Activated CD4-positive, CD25-positive, alpha-beta regulatory T cell (primary cell): ENCODE results near the gene AKT2.
"Not testable (repeated sequence)": the region's sequence is repeated elsewhere in the genome, so short reads cannot be mapped to it uniquely, and the experiment has no call there.

Source experiments
- DNase-seq, 4 experiments: peaks; one replicate each; lab custom pipeline; 2025; lab: John Stamatoyannopoulos, UW

AKT2 gene

DNA sequence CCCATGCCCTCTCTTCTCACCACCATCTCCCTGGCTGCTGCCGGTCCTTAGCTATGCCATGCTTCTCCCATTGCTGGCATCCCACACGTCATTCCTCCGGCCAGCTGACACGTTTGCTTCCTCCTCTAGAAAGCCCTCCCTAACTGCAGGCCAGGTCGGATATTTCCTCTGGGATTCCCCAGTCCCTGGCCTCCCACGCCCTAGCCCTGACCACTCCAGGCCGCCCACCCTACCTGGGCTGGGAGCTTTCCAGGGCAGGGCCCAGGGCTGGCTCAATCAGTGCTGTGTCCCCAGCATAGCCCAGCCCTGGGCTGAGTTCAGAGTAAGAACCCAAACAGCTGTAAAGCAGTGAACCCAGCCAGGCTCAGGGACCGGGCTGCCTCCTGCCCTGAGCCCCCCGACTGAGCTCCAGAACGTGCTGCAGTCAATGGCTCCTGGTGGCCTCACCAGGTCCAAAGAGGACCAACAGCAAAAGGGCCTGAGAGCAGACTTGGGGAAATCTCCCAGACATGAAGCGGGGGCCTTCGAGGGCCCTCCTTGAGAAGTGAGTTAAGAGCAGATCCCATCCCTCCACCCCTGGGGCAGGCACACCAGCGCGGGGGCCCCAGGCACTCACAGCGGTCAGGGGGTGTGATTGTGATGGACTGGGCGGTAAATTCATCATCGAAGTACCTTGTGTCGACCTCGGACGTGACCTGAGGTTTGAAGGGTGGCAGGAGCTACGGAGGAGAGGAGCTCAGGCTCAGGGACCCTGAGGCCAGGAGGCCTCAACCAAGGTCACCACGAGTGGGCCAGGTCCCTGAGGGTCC lies 50.5 kb downstream of the AKT2 start:
- DNase-seq, result no peak

DNA sequence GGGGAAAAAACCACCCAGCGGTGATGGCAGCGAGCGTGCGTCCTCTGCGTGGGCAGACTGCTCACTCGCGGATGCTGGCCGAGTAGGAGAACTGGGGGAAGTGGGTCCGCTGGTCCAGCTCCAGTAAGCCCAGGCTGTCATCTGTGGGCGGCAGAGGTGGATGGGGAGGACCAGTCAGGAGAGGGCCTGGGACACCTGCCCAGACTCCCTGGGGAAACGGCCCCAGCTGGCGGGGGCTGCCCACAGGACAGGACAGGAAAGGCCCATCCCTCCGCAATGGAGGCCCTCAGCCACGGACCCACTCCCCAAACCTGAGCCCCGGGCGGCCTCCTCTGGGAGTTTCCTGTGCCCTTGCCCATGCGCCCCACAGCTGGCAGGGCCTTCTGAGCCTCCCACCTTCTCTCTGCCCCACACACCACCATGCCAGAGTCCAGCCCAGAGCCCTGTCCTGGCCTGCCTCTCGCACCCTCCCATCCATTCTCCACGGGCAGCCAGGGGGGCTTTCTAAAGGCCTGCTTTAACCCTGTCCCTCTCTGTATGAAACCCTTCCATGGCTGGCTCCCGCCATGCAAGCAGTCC lies 51.2 kb downstream of the AKT2 start:
- no peak for DNase-seq

DNA sequence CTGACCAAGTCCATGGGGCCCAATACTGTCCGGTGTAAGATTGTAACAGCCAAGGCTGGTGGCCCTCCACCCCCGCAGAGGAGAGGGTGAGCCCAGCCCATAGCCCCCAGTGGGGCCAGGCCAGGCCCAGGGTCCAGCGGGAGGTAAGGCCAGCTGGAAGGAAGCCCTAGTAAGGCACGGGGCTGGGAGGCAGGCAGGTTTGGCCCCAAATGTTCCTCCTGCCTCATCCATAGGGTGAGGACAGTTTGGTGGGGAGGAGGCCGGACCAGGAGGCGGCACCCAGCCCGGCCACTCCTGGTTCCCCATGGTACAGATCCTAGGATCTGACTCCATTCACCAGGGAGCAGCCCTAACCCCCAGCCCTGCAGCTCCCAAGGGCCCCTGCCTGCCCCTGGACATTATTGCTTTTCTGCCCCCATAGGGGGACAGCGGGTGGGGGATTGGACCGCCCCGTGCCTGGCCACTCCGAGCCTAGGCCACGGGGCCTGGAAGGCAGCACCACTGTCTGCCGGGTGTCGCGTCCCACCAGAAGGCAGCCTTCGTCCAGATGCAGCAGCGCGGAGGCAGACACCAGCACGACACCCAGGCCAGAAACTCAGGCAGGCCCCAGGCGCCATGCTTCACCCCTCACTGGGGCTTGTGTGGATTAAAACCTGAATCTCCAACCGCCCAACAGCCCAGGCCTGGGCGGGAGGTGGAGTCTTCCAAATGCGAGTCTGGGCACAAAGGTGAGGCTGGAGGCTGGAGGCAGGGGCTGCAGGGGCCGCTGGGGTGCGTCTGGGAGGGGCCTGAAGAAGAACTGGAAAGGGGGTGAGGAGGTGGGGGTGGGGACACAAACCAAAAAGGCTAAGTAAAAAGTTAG lies 52.0 kb downstream of the AKT2 start:
- no peak for DNase-seq

DNA sequence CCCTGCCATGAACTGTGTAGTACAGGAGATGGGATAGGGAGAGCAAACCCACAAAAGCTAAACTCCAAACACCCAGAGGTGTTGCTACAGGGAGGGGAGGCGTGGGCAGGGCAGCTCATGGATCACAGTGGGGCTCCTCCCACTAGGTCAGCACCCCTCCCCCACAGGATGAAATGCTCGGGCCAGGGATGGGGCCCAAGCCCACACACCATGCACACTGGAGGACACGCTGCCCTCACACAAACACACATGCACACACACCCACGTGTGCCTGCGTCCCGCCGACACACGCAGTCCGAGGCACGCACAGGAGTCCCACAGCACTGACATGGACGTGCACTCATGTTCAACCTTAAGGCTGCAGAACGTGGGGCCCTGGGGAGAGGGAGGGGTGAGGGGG lies 52.7 kb downstream of the AKT2 start:
- no peak for DNase-seq

DNA sequence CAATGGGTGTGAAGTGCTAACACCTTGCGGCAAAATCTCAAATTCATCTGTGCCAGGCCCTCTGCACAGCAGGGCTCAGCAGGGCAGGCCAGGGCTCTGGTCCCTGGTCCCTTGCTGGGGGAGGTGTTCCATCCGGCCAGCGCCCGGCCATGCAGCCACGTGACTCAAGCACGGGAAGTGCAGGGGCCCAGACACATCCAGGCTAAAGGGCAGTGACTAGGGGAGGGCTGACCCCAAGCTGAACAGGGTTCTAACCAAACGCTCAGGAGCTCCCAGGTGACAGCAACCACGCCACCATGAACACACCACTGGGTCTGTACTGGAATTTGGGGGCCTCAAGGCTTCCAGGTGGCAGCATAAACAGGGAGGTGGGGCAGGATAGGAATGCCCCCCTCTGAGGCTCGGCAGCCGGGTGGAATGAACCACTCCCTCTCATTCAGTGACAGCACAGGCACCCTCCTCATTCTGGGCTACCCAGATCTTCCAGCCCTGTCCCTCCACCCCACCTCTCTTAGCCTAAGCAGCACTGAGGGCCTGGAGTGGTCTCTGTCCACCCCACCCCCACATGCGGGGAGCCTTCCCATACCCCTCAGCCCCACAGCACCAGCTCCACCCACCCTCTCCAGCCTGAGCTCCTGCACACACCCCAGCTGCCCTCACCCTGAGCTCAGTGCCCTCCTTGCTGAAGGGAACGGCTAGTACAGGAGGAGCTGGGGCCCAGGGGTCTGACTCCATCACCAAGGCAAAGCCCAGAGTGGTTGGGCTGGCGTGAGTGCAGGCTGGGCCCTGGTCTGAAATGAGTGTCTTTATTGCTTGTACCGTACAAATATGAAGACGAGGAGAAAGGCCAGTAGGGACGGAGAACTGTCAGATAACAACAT lies 53.4 kb downstream of the AKT2 start:
- no peak for DNase-seq

DNA sequence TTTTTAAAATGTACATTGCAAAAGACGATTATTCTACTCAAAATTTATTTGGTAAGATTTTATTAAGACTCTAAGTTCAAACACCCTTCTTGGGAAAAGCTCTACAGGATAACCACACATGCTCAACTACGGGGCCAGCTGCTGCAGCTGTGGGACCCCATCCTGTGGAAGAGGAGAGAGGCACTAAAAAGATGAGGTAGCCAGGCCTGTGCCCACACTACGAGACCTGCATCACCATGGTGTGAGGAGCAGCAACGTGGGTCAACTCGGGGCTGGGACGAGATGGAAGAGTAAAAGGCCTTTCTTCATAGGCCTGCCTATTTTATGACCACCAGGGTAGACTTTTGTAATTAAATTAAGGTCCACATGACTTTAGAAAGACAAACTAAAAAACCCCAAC lies 54.1 kb downstream of the AKT2 start:
- no peak for DNase-seq

DNA sequence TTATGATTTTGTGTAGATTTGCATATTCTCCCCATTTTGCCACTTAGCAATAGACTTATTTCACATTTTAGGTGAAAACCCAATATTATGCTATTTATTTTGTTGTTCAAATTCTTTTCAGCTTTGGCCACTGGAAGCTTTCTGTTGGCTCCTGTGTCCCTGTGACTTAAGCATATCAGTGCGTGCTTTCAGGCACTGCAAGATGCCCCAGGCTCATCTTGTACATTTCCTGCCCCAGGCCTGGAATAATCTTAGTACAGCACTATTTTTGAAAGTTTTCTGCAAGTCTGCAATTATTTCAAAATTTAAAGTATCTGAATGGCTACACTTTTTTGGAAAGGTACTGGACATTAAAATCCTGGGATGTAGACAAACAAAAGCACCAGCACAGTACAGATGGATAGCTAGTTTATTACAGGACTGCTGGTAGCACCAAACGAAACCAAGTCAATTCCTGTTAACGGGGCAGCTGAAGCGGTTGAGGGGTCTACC lies 55.2 kb downstream of the AKT2 start:
- DNase-seq, result no peak

DNA sequence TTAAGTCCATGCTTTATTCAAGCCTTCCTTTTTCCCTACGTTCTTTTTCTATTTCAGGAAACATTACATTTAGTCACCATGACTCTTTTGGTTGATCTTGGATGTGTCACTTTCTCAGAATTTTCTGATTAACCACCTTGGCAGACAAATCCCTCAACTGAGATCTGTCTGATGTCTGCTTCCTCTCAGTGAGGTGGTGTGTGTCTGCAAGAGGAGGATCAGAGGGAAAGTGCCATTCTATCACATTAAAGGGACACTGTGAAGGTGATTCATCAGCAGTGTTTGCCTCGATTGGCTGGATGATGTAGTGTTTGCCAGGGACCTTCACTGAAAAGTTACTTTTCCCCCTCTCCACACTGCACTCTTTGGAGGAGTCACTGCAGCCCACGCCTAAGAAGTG lies 55.7 kb downstream of the AKT2 start:
- DNase-seq, result no peak

DNA sequence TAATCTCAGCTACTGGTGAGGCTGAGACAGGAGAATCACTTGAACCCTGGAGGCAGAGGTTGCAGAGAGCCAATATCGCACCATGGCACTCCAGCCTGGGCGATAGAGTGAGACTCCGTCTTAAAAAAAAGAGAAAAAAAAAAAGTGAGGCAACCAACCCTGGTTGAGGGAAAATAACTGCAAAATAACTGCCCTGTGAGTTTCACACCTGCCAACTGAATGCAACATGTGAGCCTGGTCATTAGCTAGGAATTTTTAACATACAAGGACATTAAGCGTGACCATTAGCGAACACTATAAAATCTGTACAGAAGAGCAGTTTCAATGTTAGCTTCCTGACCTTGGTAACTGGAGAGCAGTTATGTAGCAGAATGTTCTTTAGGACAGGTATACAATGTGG lies 56.3 kb downstream of the AKT2 start:
- DNase-seq, result no peak

DNA sequence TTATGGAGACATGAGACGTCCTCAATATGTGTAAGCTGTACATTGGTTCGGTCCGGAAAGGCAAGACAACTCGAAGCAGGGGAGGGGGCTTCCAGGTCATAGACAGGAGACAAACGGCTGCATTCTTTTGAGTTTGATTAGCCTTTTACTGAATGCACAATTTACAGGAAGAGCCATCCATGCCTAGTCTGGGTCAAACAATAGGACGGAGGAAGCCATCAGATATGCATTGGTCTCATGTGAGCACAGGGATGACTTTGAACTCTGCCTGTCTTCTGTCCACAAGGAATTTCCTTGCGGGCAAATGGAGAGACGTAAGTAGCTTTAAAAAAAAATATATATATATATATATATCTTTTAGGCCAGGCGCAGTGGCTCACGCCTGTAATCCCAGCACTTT lies 56.8 kb downstream of the AKT2 start:
- DNase-seq, result no peak

DNA sequence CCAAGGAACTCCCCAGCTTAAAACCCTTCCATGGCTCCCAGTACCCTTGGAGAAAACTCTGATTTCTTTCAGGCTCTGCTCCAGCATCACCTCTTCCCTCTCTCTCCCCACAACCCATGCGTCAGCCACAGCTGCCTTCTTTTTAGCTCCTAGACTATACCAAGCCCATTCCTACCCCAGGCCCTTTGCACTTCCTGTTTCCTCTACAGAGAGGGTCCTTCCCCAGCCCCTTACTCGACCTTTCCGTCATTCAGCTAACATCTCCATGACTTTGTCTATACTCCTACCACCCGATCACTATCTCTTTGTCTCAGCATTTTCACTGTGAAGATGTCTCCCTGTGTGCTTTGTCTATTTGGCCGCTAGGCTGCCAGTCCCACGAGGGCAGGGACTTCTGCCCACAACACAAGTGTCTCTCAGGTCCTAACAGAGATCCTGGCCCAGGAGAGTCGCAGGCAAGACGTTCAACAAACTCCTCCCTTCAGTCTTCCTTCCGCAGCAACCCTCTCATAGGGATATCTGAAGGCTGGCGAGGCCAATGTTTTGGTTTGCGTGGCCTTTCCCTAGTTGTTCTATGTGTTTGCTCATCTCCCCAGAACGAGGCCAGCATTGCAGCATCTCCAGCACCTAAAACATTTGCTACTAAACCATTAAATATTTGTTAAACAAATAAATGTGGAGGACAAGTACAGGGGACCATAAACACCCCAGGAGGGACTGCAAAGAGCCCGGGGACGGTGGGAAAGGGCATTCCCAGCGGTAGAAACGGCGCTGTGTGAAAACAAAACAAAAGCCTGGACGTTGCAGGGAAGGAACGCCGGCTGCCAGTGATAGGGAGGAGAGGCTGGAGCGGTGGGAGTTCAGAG lies 59.5 kb downstream of the AKT2 start:
- no peak for DNase-seq

DNA sequence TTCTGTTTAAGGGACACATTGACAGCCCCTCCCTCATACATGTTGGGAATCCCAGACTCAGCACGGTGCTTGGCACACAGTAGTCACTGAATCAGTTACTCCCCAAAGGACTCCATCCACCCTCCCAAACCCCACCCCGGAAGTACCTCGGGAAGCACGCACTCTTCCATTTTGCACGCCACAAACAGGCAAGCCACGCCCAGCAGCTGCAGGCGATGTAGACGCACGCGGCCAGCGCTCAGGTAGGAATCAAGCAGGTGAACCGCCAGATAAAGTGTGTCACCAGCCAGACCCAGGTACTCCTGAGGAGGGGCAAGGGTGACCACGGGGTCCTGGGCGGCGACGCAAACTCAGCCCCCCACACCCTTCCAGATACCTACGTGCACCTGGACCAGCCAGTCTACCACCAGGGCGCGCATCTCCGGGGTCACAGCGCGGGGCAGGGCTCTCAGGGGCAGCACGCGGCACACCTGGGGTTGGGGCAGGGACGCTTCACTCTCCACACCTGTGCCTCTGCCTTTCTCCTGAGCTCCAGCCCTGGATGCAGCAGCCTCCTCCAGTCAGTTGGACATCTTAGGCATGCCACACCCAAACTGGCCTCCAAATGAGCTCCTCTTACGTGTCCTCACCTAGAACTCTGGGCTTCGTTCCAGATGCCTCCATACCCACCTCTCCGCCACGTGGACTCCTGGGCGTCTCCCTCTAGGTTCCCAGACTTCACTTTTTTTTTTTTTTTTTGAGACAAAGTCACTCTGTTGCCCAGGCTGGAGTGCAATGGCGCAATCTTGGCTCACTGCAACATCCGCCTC lies 60.6 kb downstream of the AKT2 start:
- no peak for DNase-seq

DNA sequence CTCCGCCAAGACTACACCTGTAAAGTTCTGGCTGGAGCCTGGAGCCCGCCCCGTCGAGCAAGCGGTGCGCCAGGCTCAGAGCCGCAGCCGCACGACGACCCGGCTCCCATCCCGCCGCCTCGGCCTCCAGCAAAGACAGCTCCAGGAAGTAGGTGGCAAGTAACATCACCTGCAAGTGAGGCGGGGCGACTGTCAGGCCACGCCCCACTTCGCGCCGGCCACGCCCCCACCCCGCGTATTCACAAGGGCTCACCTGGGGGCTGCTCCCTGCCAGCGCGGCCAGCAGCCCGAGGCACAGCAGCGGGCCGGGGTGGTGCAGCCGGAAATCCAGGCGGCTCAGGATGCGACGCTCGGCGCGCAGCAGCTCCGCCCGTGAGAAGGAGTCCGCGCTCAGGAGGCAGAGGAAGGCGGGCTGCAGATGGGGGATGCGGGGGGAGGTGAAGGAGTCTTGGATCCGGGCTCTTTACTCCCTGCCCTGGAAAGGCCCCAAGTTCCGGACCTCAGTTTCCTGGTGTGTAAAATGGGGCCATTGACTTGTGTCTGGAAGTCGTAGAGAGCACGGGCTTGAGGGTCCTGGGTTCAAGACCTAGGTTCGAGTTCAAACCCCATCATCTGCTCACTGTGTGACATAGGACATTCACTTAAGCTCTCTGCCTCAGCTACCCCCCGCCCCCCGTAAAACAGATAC lies 61.9 kb downstream of the AKT2 start:
- peak in 1 of 4 experiments; percentile 15 for DNase-seq

DNA sequence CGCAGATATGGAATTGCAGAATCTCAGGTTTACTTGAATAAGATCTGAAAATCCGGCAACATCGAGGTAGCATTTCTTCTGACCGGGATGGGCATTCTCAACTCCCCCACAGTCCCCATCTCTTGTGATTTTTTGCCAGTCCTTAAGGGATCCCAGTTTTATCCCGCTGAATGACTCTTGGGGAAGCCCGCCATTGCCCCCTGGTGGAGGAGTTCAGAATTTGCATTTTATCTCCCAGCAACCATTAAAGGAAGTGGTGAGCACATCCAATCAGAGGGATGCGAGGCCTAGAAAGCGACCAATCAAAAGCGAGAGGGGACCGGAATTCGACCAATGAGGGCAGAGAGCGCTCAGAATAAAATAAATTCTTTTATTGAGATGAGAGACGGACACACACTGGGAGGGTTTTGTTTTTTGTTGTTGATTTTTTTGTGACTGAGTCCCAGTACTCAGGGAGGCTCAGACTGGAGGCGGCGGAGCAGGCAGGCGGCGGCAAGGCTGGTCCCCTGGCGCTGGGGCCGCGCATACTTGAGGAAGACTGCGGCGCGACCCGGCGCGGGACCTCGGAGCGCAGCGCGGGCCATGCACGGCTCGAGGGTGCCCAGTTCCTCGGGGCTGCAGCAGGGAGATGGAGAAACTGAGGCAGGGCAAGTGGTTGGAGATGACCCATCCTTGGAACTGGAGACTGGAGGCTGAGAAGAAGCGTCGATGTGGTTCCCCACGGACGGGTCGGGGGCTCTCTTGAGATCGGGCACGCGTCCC lies 63.1 kb downstream of the AKT2 start:
- DNase-seq, result peak; percentile 46 to 61 (median 50)

DNA sequence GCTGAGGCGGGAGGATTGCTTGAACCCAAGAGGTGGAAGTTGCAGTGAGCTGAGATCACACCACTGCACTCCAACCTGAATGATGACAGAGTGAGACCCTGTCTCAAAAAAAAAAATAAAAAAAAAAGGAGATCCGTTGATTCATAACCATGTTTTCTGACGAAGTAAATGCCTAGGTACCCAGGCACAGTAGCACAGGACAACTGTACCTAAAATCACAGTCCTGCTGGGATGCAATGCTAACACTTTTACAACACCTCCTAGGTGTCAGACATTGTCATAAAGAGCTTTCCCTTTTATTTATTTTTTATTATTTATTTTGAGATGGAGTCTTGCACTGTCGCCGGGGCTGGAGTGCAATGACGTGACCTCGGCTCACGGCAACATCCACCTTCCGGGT lies 64.5 kb downstream of the AKT2 start:
- no peak for DNase-seq

DNA sequence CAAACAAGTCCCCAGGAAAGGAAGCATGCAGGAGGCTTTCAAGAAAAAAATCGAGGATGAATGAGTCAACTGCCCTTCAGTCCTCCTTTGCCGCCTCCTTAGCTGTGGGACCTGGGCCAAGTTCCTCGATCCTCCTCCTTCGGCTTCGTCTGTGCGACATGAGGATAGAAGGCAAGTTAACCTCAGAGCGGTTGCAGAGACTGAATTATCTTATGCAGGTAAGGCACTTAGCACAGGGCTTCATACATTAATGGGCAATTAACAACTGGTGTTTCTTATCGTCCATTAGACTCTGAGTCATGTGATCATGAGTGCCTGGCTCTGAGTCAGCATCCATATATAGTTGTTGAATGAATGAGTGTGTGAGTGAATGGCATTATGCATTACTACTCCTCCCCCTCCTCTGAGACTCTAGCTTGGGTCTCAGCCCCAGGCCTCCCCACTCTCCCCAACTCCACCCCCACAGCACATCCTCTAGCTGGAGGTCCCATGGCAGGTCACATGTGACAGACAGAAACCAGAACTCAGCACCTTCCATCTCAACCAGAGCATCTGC lies 65.3 kb downstream of the AKT2 start:
- DNase-seq, result no peak

DNA sequence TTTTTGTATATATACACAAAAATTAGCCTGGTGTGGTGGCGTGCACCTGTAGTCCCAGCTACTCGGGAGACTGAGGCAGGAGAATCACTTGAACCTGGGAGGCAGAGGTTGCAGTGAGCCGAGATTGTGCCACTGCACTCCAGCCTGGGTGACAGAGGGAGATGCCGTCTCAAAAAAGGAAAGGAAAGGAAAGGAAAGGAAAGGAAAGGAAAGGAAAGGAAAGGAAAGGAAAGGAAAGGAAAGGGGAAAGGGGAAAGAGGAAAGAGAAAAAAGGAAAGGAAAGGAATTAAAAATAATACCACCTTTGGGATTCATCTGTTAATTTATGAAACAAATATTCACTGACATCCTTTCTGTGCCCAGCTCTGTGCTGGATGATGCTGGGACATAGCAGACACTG lies 66.1 kb downstream of the AKT2 start:
- DNase-seq, result not testable (repeated sequence)
